Measurements from ENCODE around the gene ITPKB.
"Not testable (repeated sequence)": the region's sequence is repeated elsewhere in the genome, so short reads cannot be mapped to it uniquely, and the experiment has no call there.

The ITPKB gene

DNA sequence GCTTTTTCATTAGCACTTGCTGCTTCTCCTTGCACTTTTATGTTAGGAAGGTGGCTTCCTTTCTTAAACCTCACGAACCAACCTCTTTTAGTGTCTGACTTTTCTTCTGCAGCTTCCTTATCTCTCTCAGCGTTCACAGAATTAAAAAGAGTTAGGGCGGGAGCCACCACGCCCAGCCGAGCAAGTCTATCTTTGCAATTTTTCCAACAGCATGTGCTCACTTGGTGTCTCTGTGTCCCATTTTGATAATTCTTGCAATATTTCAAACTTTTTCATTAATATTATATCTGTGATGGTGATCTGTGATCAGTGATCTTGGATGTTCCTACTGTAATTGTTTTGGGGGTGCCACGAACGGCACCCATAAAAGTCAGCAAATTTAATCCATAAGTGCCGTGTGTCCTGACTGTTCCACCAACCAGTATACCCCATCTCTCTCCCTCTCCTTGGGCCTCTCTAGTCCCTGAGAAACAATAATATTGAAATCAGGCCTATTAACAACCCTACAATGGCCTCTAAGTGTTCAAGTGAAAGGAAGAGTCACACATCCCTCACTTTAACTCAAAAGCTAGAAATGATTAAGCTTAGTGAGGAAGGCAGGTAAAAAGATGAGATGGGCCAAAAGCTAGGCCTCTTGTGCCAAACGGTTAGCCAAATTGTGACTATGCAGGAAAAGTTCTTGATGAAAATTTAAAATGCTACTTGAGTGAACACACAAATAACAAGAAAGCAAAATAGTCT, 15.9 kb upstream of the ITPKB start:
- no peak for DNase-seq

DNA sequence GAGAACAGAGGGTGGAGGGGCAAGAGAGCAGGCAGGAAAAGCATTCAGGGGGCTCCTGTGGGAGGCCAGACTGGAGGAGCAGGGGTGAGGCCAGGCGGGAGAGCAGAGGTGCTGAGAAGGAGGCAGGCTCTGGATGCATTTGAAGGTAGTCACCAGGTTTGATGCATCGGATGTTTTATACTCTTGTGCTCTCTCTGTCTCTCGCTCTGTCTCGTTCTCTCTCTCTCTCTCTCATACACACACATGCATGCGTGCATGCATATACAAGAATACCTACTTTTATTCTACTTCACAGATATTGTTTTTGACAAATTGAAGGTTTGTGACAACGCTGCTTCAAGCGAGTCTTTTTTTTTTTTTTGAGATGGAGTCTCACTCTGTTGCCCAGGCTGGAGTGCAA, 15.0 kb upstream of the ITPKB start:
- no peak for DNase-seq

DNA sequence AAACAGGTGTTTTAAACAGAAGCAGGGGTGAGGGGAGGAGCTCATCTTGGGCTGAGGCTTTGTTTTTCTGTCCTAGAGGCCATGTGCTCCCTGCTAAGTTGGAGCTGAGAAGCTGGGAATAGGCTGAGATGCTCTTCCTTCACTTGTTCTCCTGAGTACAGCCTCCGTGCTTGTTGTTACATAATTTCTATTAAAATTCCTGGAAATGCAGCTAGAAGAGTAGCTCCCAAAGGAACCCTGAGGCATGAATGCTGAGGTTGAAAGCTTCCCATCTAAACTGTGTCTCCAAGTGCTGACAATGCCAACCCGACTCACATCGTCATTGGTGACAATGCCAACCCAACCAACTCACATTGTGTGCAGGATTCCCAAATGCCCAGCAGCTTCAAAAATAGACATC, 12.6 kb upstream of the ITPKB start:
- DNase-seq, result no peak

DNA sequence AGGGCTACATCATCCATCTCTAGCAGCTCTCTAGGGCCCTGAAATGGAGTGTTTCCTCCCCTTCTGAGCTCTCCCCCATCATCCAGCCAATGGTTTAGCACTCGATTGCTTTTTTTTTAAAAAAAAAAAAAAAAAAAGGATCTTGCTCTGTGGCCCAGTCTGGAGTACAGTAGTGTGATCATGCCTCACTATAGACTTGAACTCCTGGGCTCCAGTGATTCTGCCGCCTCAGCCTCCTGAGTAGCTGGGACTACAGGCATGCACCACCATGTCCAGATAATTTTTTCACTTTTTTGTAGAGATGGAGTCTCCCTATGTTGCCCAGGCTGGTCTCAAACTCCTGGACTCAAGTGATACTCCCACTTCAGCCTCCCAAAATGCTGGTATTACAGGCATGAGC, 12.1 kb upstream of the ITPKB start:
- DNase-seq, result no peak

DNA sequence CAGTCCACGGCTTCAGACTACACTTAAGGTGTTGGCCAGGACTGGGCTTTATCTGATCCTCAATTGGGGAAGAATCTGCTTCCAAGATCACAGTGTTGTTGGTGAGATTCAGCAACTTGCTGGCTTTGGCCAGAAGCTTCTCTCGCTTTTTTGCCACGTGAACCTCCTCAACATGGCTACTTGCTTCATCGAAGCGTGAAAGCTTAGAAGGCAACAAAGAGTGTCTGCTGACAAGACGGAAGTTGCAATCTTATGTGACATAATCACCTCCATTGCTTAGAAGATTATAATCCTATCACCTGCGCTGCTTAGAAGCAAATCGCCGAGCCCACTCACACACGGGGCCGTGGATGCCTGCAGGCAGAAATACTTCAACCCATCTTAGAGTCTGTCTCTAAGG, 10.4 kb upstream of the ITPKB start:
- DNase-seq, result no peak

DNA sequence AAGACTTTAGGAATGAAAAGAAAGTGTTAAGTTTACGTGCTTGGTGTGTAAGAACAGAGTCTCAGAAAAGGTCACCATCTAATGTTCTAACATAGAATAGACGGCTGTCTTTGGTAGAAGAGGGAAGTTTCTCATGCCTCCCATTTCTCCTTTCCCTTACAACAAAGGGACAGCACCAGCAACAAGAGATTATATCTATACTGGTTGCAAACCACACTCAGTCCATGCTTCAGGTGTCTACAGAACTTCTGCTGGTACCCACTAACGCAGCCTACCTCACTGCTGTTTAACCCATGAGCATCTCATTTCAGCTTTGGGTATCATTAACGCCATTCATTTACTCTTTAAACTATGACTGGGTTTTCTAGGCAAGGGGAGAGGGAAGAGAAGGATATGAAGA, 9.2 kb upstream of the ITPKB start:
- DNase-seq, result peak in 1 of 4 experiments; percentile 40

DNA sequence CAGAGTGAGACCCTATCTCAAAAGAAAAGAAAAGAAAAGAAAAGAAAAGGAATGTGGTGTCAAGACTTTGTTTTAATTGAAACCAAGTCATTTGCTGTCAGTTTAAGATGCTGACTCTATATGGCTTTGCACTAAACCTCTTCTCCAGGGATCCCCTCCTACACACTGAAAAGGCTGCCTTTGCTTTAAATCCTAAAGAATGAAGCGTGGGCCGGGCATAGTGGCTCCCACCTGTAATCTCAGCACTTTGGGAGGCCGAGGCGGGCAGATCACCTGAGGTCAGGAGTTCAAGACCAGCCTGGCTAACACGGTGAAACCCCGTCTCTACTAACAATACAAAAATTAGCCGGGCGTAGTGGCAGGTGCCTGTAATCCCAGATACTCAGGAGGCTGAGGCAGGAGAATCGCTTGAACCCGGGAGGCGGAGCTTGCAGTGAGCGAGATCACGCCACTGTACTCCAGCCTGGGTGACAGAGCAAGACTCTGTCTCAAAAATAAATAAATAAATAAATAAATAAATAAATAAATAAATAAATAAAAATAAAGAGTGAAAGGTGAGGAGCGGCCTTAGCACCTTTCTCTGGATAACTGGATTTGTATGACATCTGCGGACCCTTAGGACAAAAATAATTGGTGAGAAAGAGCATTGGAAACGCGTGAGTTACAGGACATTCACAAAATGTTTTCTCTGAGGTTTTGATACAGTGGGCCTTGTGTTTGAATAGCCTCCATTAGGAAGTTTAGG, 8.6 kb upstream of the ITPKB start:
- DNase-seq, result not testable (repeated sequence)

DNA sequence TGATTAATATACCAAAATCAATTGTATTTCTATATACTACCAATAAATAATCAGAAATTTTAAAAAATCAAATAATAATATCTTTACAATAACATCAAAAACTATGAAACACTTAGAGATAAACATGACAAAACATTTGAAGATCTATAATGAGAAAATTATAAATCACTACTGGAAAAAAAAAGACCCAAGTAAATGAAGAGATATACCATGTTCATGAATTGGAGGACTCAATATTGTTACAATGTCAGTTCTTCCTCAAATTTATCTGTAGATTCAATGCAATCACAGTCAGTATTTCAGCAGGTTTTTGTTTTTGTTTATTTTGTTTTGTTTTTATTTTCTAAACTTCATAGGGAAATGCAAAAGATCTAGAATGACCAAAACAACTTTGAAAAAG, 4.2 kb upstream of the ITPKB start:
- no peak for DNase-seq

DNA sequence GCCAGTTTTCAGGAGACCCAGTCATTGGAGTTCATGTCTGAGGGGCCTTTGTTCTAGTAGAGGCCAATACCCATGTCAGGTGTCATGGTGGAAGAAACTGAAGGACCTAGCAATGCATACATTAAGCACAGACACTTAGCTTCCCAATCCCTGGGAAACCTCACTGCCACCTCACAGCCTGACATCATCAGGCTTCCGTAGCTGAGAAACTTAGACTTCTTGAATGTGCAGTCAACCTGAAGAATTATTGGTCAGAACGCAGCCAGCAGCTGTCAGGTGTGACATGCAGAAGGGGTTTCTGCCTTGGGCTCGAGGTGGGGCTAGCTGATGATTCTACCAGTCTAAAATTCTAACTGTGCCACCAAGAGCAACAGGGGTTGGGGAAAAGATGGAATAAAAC, 1.9 kb upstream of the ITPKB start:
- no peak for DNase-seq

DNA sequence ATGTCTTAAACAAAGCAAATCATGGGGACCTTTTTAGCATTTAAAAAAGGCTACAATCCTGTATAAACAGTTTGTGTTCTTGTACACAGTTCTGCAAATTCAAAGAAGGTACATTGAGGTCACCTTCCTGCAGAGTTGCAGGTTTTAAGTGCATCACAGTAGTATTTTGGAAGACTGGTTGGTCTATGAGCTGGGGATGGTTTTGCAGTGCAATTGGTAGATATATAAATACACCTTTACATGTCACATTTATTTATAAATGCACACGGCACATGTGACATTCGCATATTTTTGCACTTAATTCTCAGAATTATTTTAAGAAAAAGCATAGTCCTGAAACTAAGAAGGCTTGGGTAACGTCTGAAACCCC, 599 bp upstream of the ITPKB start:
- DNase-seq, result no peak

DNA sequence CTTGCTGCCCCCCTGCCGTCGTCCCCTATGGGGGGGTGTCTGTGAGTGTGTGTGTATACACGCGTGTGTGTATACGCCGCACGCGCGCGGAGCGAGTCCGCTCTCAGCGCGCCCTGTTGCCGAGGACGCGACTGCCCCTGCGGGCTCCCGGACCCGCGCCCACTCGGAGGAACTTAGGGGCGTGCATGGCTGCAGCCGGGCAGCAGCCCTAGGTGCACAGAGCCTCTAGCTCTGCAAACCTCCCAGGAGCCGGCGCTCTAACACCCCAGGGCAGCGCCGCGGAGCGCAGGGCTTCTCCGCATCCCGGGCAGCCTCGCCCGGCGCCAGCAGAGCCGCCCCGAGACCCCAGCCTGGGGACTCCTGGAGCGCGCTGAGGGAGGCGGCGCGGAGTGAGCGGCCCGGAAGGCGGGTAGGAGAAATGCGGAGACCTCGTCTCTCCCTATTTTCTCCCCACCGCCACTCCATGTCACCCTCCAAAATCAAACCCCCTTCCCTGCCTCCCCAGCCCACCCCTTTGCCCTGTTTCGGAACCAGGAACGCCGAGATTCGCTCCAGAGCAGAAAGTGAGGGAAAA, 574 bp downstream of the ITPKB start:
- DNase-seq, result peak; percentile 54 to 80 (median 70)

DNA sequence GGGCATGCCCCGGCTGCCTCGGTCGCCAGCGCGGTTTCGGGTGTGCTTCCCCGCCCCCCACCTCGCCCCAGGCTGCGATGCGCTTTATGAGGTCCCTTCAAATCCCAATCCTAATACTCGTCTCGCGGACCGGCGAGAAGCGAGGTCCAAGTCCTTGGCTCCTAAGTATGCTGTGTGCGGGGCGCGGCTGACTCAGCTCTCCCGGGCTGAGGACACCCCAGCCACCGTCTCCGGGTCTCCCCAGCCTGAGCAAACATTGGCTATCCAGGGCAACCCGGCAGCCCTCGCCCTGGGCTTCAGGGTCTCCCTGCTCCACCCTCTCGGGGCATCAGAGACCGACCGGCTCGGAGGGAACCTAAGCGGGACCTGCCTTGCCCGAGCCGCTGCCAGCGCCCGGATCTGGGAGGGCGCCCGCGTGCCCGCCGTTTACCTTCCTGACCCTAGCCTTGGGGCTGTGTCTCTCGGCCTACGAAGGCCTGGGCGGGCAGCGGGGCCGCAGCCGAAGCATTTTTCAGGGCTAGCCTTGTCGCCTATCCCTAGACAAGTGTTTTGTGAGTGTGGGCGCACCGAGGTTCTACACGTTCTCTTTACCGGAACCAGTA, 1.2 kb downstream of the ITPKB start:
- peak; percentile 43 to 65 (median 51) for DNase-seq

DNA sequence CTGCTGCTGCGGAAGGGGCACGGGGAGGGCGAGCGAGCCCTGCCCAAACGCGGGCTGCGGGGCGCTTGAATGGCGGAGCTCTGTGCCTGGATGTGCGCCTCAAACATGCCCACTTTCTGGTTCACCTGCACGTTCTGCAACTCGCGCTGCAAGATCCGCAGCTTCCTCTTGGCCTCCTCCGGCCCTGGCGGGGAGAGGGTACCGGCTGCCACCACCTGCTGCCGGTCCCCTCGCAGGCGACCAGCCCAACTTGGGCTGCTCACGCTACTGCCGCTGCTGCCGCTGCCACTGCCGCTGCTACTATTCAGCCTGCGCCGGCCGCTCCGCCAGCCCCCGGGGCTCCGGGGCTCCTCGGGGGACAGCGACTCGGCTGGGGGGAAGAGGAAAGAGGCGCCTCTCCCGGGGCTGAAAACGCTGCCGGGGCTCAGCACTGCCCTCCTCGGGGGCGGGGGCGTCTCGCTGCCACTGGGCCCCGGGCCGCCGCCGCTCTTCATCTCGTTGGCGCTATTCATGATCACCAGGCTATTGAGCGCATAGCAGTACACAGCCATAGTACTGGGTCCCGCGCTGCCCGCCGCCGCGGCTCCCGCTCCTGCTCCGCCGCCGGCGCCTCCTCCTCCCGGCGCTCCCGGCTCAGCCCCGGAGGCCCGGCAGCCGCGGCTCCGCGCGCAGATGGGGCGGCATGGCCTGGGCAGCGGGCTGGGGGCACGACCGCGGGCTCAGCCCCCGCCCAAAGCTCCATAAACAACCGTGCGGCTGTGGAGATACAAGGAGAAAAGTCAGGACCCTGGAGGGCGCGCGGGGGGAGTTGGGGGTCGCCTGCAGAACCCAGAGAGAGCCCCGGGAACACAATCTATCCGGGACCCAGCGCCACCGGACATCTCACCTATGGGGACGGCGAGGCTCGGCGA, 1.9 kb downstream of the ITPKB start:
- DNase-seq, result peak; percentile 55 to 80 (median 64)

DNA sequence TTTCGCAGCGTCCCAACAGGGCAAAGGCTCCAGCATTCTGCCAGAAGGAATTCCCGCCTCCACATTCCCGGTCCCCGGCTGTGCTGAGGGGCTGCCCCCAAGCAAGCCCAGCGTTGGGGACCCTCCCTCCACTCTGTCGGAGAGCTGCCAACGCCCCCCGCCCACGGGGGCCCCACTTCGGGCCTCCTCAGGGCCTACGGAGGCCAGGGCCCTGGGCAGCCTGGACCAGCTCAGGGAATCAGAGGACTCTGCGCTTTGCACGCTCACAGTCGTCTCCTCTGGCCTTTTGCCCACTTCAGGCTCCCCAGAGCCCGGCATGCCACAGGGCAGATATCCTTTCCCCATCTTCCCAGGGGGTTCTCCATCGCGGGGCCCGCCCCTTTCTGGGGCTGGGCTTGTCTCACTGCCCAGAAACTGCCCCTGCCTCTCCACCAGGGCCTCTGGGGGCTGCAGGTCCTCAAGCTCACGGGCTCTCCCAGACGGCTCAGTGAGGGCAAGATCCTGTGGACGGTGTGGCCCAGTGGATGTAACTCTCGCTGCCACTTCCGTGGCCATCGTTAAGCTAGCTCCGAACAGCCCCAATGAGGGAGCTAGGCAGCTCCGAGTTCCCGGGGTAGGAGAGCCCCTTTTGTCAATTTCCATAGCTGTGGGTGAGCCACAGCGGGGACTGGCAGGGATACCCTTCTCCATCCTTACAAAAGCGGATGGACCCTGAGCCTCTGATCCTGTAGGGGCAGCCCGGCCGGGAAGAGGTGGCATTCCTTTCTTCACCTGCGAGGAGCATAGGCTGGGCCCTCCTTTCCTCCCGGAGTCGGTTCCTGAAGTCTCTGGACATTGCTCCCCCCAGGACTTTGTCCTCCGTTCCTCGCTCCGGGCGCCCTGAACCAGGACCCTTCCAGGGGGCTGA, 2.8 kb downstream of the ITPKB start:
- DNase-seq, result no peak

DNA sequence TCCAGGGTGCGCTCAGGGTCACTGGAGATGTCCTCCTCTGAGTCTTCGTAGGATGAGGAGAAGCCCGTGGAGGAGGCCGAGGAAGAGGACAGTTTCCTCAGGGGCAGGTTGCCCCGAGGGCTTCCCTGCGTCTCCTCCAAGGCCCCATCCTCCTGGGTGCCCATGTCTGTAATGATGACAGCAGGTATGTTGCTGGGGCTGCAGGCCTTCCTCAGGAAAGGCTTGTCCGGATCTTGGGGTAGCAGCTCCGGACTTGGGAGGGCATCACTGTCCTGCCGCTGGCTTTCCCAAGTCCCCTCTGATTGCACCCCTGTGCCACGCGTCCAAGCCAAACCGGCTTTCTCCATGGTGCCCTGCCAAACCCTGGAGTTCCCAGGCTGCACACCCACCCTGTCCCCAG, 3.5 kb downstream of the ITPKB start:
- no peak for DNase-seq

DNA sequence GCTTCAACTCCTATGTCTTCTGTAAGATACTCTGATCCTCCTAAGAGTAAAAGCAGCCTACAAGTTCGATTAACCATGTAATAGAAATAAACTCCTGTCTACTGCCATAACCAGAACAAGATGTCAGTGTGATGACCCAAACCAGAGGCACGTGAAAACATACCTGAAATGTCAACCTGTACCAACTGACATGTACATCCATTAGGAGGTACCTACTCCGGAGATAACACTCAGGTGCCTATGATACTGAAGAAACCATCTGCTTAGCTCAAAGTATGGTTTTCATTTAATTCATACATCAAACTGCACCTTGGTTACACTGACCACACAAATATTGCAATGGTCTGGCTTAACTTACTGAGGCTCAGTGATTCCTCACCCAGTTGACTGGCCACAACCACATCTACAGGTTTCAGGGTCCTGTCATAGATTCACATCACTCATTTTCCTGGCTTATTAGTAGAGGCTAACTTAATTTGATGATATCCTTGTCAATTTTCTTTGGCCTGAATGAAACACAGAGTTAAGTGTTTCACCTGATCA, 4.4 kb downstream of the ITPKB start:
- DNase-seq, result no peak

DNA sequence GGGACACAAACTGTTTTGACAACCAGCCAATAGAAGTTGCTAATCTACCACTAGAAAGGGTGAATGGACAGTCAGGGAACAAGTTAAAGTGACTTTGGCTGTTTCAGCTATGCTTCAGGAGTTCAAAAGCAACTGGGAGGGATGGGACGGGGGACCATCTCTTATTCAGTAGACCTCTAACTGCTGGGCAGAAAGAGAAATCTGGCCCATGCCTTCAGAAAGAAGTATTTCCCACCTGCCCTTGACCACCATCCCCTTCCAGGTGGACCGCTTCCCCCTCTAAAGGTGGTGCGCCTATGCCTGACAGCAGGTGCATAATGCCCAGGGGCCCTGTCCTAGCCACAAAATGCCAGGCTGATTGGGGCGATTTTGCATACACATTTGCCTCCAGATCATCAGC, 5.2 kb downstream of the ITPKB start:
- DNase-seq, result no peak

DNA sequence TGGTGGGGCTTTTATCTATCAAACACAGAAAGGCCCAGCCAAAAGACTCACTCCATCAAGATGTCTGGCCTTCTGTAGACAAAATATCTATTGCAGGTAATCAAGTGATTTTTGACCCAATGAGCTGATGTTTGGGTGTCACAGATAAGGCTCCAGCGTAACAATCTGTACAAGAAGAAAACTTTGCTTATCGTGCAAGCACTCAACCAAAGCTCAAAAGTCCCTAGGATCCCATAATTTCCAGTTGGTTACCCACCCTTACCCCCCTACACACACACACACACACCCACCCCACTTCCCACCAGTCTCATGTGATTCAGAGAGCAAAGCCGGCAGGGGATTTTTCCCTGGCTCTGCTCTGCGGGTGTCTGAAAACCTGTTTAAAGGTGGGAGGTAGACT, 5.8 kb downstream of the ITPKB start:
- no peak for DNase-seq

DNA sequence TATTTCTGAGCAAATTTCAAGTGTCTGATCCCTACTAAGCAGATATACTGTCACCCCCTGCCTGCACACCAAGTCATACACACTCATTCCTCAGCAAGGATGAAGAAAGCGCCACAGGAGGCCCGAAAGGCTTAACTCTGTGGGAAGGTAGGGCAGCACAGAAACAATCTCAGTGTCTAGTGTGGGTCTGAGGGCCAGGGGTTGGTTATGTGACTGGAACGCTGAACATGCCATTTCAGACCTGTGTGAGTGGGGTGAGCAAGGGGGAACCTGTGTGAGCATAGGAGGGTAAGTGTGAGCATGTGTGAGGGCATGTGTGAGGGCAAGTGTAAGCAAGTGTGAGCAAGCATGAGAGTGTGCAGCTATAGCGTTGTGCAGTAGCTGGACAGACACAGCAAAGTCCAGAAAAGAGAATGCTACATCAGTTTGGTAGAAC, 6.2 kb downstream of the ITPKB start:
- DNase-seq, result no peak

DNA sequence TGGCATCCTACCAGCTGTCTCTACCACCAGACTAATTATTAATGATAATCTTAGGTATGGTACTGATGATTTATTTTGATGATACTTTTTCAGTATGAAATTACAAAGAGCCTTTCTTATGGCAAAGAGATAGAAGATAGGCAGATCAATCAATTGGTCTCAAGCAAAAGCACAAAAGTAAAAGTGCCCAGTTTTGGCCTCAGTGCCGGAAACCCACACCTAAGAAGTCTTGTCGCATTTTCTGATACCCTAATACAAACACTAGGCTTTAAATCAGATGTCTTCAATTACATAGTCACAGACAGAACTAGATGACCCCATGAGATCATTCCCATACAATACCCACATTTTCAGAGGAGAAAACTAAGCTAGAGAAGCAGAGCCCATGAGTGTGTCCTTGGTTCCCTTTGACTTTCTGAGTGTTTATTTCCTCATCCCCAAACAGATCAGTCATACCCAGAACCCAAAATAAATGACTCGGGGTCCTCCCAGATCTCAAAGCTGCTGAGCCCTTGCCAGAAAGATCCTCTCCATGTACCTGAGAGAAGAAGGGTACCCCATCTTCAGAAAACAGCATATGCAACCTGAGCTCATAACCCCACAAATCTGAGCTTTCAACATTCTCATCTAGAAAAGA, 7.7 kb downstream of the ITPKB start:
- peak in 1 of 4 experiments; percentile 50 for DNase-seq

DNA sequence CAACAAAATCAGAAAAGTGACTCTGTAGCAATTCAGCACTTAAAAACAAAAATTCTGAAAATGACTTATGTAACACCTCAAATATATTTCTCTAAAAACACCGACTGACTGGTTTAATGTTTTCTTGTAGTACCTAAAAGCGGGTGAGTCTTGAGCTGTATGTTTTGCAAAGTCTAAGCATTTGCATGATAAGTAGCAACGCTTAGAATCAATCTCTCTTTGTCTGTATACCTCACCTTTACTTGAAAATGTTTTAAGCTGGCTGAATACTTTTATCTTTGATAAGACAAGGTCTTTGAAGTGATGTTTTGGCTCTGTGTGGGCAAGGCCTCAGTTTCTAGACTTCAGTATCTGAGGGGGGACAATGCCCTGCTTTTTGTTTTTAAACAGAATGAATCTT, 8.2 kb downstream of the ITPKB start:
- no peak for DNase-seq
